Trophoblast cell (in vitro differentiated cells and primary cell): Measurements from ENCODE around the gene RAB27A.
"Not testable (repeated sequence)": the region's sequence is repeated elsewhere in the genome, so short reads cannot be mapped to it uniquely, and the experiment has no call there.

Experiments used
- DNase-seq, 2 donors: peaks; one replicate each; pipeline ENCODE4 v3.0.0-alpha.2; 2016
- H2AFZ ChIP-seq: 2 replicates; pipeline ENCODE4 v1.6.1; 2013; ENCODE audit warnings: low read length, moderate library complexity, mild to moderate bottlenecking; ENCODE audit not compliant: insufficient read depth, poor library complexity
- H2AK5ac ChIP-seq: 2 replicates; pipeline ENCODE4 v1.6.1; 2013; ENCODE audit warnings: mild to moderate bottlenecking, low read length
- H2BK120ac ChIP-seq: 2 replicates; pipeline ENCODE4 v1.6.1; 2013; ENCODE audit warnings: low read length, mild to moderate bottlenecking, moderate library complexity; ENCODE audit not compliant: insufficient read depth, poor library complexity
- H2BK12ac ChIP-seq: 2 replicates; pipeline ENCODE4 v1.6.1; 2013; ENCODE audit warnings: mild to moderate bottlenecking, low read length, moderate library complexity
- H2BK5ac ChIP-seq: 2 replicates; pipeline ENCODE4 v1.6.1; 2013; ENCODE audit warnings: low read length, low read depth, moderate library complexity, mild to moderate bottlenecking; ENCODE audit not compliant: poor library complexity
- H3K14ac ChIP-seq: 2 replicates; pipeline ENCODE4 v1.6.1; 2013; ENCODE audit warnings: mild to moderate bottlenecking, low read length
- H3K18ac ChIP-seq: 2 replicates; pipeline ENCODE4 v1.6.1; 2013; ENCODE audit warnings: mild to moderate bottlenecking, low read length
- H3K23ac ChIP-seq: 2 replicates; pipeline ENCODE4 v1.6.1; 2013; ENCODE audit warnings: low read length
- H3K27ac ChIP-seq: 2 replicates; pipeline ENCODE4 v1.5.1; 2013; ENCODE audit warnings: low read depth, mild to moderate bottlenecking, inconsistent platforms, low read length, moderate library complexity
- H3K27me3 ChIP-seq: 2 replicates; pipeline ENCODE4 v1.6.1; 2013; ENCODE audit warnings: inconsistent platforms, mild to moderate bottlenecking, low read length, moderate library complexity; ENCODE audit not compliant: insufficient read depth
- H3K36me3 ChIP-seq, 2 experiments: 1 replicate in 1 of 2; 2 replicates in 1 of 2; pipeline ENCODE4 v1.6.1; 2013; ENCODE audit warnings: low read length in 2 of 2, mild to moderate bottlenecking in 2 of 2, moderate library complexity in 1 of 2; ENCODE audit not compliant: insufficient read depth in 2 of 2, control insufficient read depth in 1 of 2
- H3K4ac ChIP-seq: 2 replicates; pipeline ENCODE4 v1.6.1; 2013; ENCODE audit warnings: low read depth, mild to moderate bottlenecking, low read length, moderate library complexity
- H3K4me1 ChIP-seq, 2 experiments: 1 replicate in 1 of 2; 2 replicates in 1 of 2; pipeline ENCODE4 v1.6.1; 2013; ENCODE audit warnings: low read length in 2 of 2, mild to moderate bottlenecking in 2 of 2, moderate library complexity in 1 of 2; ENCODE audit not compliant: insufficient read depth in 2 of 2, control insufficient read depth in 1 of 2
- H3K4me2 ChIP-seq: 2 replicates; pipeline ENCODE4 v1.6.1; 2013; ENCODE audit warnings: inconsistent platforms, mild to moderate bottlenecking, low read length, moderate library complexity
- H3K4me3 ChIP-seq: 2 replicates; pipeline ENCODE4 v1.5.1; 2013; ENCODE audit warnings: mild to moderate bottlenecking, low read depth, low read length, inconsistent platforms
- H3K79me1 ChIP-seq: one replicate; pipeline ENCODE4 v1.6.1; 2013; ENCODE audit warnings: low read length
- H3K79me2 ChIP-seq: 2 replicates; pipeline ENCODE4 v1.6.1; 2013; ENCODE audit warnings: low read length, mild to moderate bottlenecking; ENCODE audit not compliant: control insufficient read depth, insufficient read depth, poor library complexity
- H3K9ac ChIP-seq: 2 replicates; pipeline ENCODE4 v1.6.1; 2013; ENCODE audit warnings: mild to moderate bottlenecking, low read length
- H3K9me3 ChIP-seq: 2 replicates; pipeline ENCODE4 v1.6.1; 2013; ENCODE audit warnings: low read depth, mild to moderate bottlenecking, control low read depth, inconsistent platforms, low read length; ENCODE audit not compliant: insufficient read depth
- H4K12ac ChIP-seq: 2 replicates; pipeline ENCODE4 v1.6.1; 2013; ENCODE audit warnings: low read depth, mild to moderate bottlenecking, low read length, moderate library complexity
- H4K8ac ChIP-seq: 2 replicates; pipeline ENCODE4 v1.6.1; 2013; ENCODE audit warnings: low read depth, mild to moderate bottlenecking, low read length, moderate library complexity
- H4K91ac ChIP-seq: one replicate; pipeline ENCODE4 v1.6.1; 2013; ENCODE audit warnings: low read depth, mild to moderate bottlenecking, low read length, moderate library complexity
- WGBS: extraction: QIAGEN DNeasy Blood & Tissue Kit; methylation state at CpG from one replicate; pipeline ENCODE4 v1.1.7; 2013; ENCODE audit warnings: missing lambda C conversion rate; ENCODE audit not compliant: insufficient read length, insufficient coverage; ENCODE audit errors: extremely low coverage; 5-methylcytosine and 5-hydroxymethylcytosine counted together

RAB27A gene

DNA sequence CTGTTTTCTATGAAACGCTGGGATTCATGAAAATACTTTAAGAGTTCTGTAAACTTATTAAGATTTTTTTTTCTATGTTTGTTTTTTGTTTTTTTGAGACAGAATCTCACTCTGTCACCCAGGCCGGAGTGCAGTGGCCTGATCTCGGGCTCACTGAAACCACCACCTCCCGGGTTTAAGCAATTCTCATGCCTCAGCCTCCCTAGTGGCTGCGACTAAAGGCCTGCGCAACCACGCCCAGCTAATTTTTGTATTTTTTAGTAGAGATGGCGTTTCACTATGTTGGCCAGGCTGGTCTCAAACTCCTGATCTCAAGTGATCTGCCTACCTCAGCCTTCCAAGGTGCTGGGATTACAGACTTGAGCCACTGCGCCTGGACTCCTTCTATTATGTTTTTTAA lies 39.7 kb downstream of the RAB27A start:
- not testable (repeated sequence) for H2AK5ac ChIP-seq, H4K12ac ChIP-seq, H2BK12ac ChIP-seq, H3K9ac ChIP-seq, H3K79me1 ChIP-seq, H3K4me2 ChIP-seq, H3K4me1 ChIP-seq, H3K27ac ChIP-seq, H4K91ac ChIP-seq, H3K9me3 ChIP-seq, H3K4ac ChIP-seq, H3K18ac ChIP-seq, H3K79me2 ChIP-seq, H2AFZ ChIP-seq, DNase-seq, H2BK120ac ChIP-seq, H4K8ac ChIP-seq, H3K36me3 ChIP-seq, H3K14ac ChIP-seq, H2BK5ac ChIP-seq, H3K27me3 ChIP-seq, H3K4me3 ChIP-seq, H3K23ac ChIP-seq
- WGBS, result no CpG with 5 or more reads among the region's 9 CpGs

- no peak overlapping the region for H2BK120ac ChIP-seq
- H3K4ac ChIP-seq, result no peak overlapping the region
- H3K79me1 ChIP-seq, result no peaks in the 10 kb centered on the region
- no peaks in the 10 kb centered on the region for H3K36me3 ChIP-seq
- H3K18ac ChIP-seq, result no peak overlapping the region
- no peak overlapping the region for H2AK5ac ChIP-seq
- H3K27me3 ChIP-seq, result no peaks in the 10 kb centered on the region
- no peak for DNase-seq
- no peak overlapping the region for H4K8ac ChIP-seq
- no peak overlapping the region for H2BK5ac ChIP-seq
- peaks cover 0 to 3% of the 10 kb centered on the region in 2 experiments for H3K4me1 ChIP-seq
- no peak overlapping the region for H3K27ac ChIP-seq
- H3K23ac ChIP-seq, result no peak overlapping the region
- H3K14ac ChIP-seq, result no peak overlapping the region
- no CpG with 5 or more reads among the region's 1 CpG for WGBS
- H2BK12ac ChIP-seq, result no peak overlapping the region
- H4K91ac ChIP-seq, result no peak overlapping the region
- H3K79me2 ChIP-seq, result no peaks in the 10 kb centered on the region
- H3K9me3 ChIP-seq, result no peaks in the 10 kb centered on the region
- H3K9ac ChIP-seq, result no peak overlapping the region
- no peak overlapping the region for H3K4me2 ChIP-seq
- no peak overlapping the region for H4K12ac ChIP-seq
- no peak overlapping the region for H2AFZ ChIP-seq
- no peak overlapping the region for H3K4me3 ChIP-seq
Measured at GRCh38 chr15:55248895-55249294, 40.7 kb downstream of the RAB27A start.

GRCh38 chr15:55247766-55248427 lies 41.7 kb downstream of the RAB27A start:
- no peak overlapping the region for H2AFZ ChIP-seq
- H3K27me3 ChIP-seq, result no peaks in the 10 kb centered on the region
- no peak overlapping the region for H3K23ac ChIP-seq
- H2BK5ac ChIP-seq, result no peak overlapping the region
- H3K9me3 ChIP-seq, result no peaks in the 10 kb centered on the region
- no peak overlapping the region for H2BK120ac ChIP-seq
- H3K79me2 ChIP-seq, result no peaks in the 10 kb centered on the region
- no peak overlapping the region for H3K4me3 ChIP-seq
- no peak overlapping the region for H2BK12ac ChIP-seq
- H4K12ac ChIP-seq, result no peak overlapping the region
- H4K8ac ChIP-seq, result no peak overlapping the region
- H3K14ac ChIP-seq, result no peak overlapping the region
- no peak overlapping the region for H2AK5ac ChIP-seq
- H3K9ac ChIP-seq, result no peak overlapping the region
- H3K18ac ChIP-seq, result no peak overlapping the region
- no peak overlapping the region for H3K4me2 ChIP-seq
- H3K79me1 ChIP-seq, result no peaks in the 10 kb centered on the region
- no peaks in the 10 kb centered on the region for H3K36me3 ChIP-seq
- WGBS, result no CpG with 5 or more reads among the region's 7 CpGs
- peak in 1 of 2 donors; percentile 35 for DNase-seq
- no peak overlapping the region for H3K27ac ChIP-seq
- H3K4ac ChIP-seq, result no peak overlapping the region
- H3K4me1 ChIP-seq, result peaks cover 0 to 3% of the 10 kb centered on the region in 2 experiments
- H4K91ac ChIP-seq, result no peak overlapping the region

GRCh38 chr15:55247311-55247710 lies 42.3 kb downstream of the RAB27A start:
- Histone ChIP-seq H3K36me3 (no peaks in the 10 kb centered on the region), H3K9ac (no peak overlapping the region), H3K27me3 (no peaks in the 10 kb centered on the region), H3K4me2 (no peak overlapping the region), H2AK5ac (no peak overlapping the region), H2BK5ac (no peak overlapping the region), H3K14ac (no peak overlapping the region), H2BK120ac (no peak overlapping the region), H4K8ac (no peak overlapping the region), H3K4me3 (no peak overlapping the region), H3K79me2 (no peaks in the 10 kb centered on the region), H2AFZ (no peak overlapping the region), H2BK12ac (no peak overlapping the region), H3K18ac (no peak overlapping the region), H3K4me1 (peaks cover 0 to 3% of the 10 kb centered on the region in 2 experiments), H4K12ac (no peak overlapping the region), H3K9me3 (no peaks in the 10 kb centered on the region), H3K23ac (no peak overlapping the region), H4K91ac (no peak overlapping the region), H3K79me1 (no peaks in the 10 kb centered on the region), H3K27ac (no peak overlapping the region), H3K4ac (no peak overlapping the region)
- peak; percentile 16 to 76 for DNase-seq
